GM12878 (cell line): Measurements from ENCODE around the gene SEC14L6. TPM values are rescaled to one million over a fixed set of nuclear protein-coding genes. Genes with fewer than 3 reads are reported as not detected.
A peak's percentile ranks its signal among the peaks of the same experiment; 100 is the strongest.

ENCODE experiments used
- ATAC-seq: fragments of 200-7000 bp; cut with Tn5 transposase; 3 replicates; pipeline ENCODE4 v1.9.1; 2020; ENCODE audit warnings: mild to moderate bottlenecking, moderate library complexity
- BruUV-seq: library from RNA; stranded (reverse); fragments of 400-500 nt; replicated peaks from 2 replicates; lab custom pipeline; 2021; lab: Mats Ljungman, UMichigan
- CTCF ChIA-PET: fragments of 300-600 bp; sonication (Branson Sonifier 250); formaldehyde crosslinking; extraction: SDS; loops from one replicate; lab custom pipeline; 2021; ENCODE audit warnings: inconsistent platforms; lab: Yijun Ruan, JAX
- POLR2A ChIA-PET: fragments of 350-600 bp; formaldehyde crosslinking; extraction: SDS; loops from one replicate; lab custom pipeline; 2021; ENCODE audit warnings: inconsistent platforms; lab: Charles Lee
- RAD21 ChIA-PET: fragments of 300-600 bp; sonication (Branson Sonifier 250); formaldehyde crosslinking; loops from one replicate; lab custom pipeline; 2023; ENCODE audit warnings: antibody characterized with exemption; ENCODE audit not compliant: unreplicated experiment; lab: Charles Lee
- SMC1A ChIA-PET: fragments of 300-600 bp; sonication (Branson Sonifier 250); formaldehyde crosslinking; loops from one replicate; lab custom pipeline; 2023; ENCODE audit not compliant: unreplicated experiment, uncharacterized antibody; lab: Charles Lee
- DNase-seq: peaks from one replicate; pipeline ENCODE4 v3.0.0-alpha.2; 2011; ENCODE audit warnings: low read depth, low spot score
- FAIRE-seq: peaks from 3 replicates; lab custom pipeline; 2011; peaks lifted over from hg19 to GRCh38; lab: Jason Lieb, UNC
- H2AFZ ChIP-seq: 2 replicates; pipeline ENCODE4 v1.6.0; 2011; ENCODE audit warnings: low read depth, low read length, control low read depth; ENCODE audit not compliant: control insufficient read depth
- H3K27ac ChIP-seq: 2 replicates; pipeline ENCODE4 v1.5.1; 2011; ENCODE audit warnings: control low read depth; ENCODE audit not compliant: control insufficient read depth, insufficient read depth
- H3K27me3 ChIP-seq, 2 experiments: replicated peaks in 1 of 2; 2 replicates each; pipeline versions ENCODE4 v1.6.0 to v1.6.1; 2011; ENCODE audit warnings: low read length in 1 of 2; ENCODE audit not compliant: control insufficient read depth in 2 of 2, insufficient read depth in 2 of 2
- H3K36me3 ChIP-seq, 2 experiments: 2 replicates each; pipeline ENCODE4 v1.5.1; 2011; ENCODE audit warnings: low read length in 1 of 2; ENCODE audit not compliant: control insufficient read depth in 2 of 2, insufficient read depth in 2 of 2
- H3K4me1 ChIP-seq: 2 replicates; pipeline ENCODE4 v1.6.1; 2011; ENCODE audit warnings: mild to moderate bottlenecking, low read length, moderate library complexity, mixed read lengths; ENCODE audit not compliant: control insufficient read depth, insufficient read depth
- H3K4me2 ChIP-seq: 2 replicates; pipeline ENCODE4 v1.6.0; 2011; ENCODE audit warnings: control low read depth; ENCODE audit not compliant: control insufficient read depth, insufficient read depth
- H3K4me3 ChIP-seq: fragments of 200-600 bp; sonication (generic); 2 replicates; pipeline ENCODE4 v1.5.1; 2016
- H3K79me2 ChIP-seq: 2 replicates; pipeline ENCODE4 v1.6.0; 2011; ENCODE audit warnings: low read length; ENCODE audit not compliant: control insufficient read depth, insufficient read depth
- H3K9ac ChIP-seq: 2 replicates; pipeline ENCODE4 v1.8.0; 2011; ENCODE audit warnings: low read length, control low read depth, mixed read lengths; ENCODE audit not compliant: control insufficient read depth, insufficient read depth
- H3K9me3 ChIP-seq: replicated peaks from 3 replicates; pipeline ENCODE4 v1.5.1; 2011; ENCODE audit warnings: mild to moderate bottlenecking, low read length; ENCODE audit not compliant: control insufficient read depth, insufficient read depth
- H4K20me1 ChIP-seq: 2 replicates; pipeline ENCODE4 v1.6.0; 2011; ENCODE audit not compliant: control insufficient read depth, insufficient read depth
- WGBS: methylation state at CpG from one replicate; pipeline ENCODE4 v1.1.6; 2016; ENCODE audit warnings: low lambda C conversion rate; ENCODE audit not compliant: insufficient replicate concordance, insufficient coverage; ENCODE audit errors: missing lambda C conversion rate; 5-methylcytosine and 5-hydroxymethylcytosine counted together
- in situ Hi-C: fragments of 300-500 bp; cut with MboI; formaldehyde crosslinking; loops from 9 replicates; pipeline ENCODE4 v1.14.3; 2018; ENCODE audit warnings: mixed read lengths
- intact Hi-C: fragments of 100-400 bp; cut with micrococcal nuclease; formaldehyde crosslinking; loops from one replicate; pipeline ENCODE4 v1.14.2; 2022; ENCODE audit not compliant: unreplicated experiment
- polyA plus RNA-seq, 11 experiments: library from polyadenylated mRNA; depleted of rRNA in 4 of 11; unstranded in 6 of 11; stranded (reverse) in 5 of 11; fragments of >200 nt; fragmentation: Nextera tagmentation in 4 of 11; fragmentation: Illumina TruSeq in 1 of 11; extraction: Ambion mirVana in 4 of 11; extraction: Trizol in 1 of 11; gene quantifications; 1 replicate in 1 of 11; 2 replicates in 10 of 11; pipeline versions ENCODE4 v1.2.1 to v1.2.3, GENCODE V29; 2011 to 2016; ENCODE audit warnings: inconsistent platforms in 2 of 11, missing spikeins in 2 of 11, low read depth in 1 of 11
- total RNA-seq, 4 experiments: library from RNA; depleted of rRNA in 3 of 4; stranded (reverse); fragments of >200 nt in 3 of 4; fragmentation: Illumina TruSeq in 1 of 4; extraction: Trizol in 1 of 4; gene quantifications; 2 replicates each; pipeline versions ENCODE4 v1.2.1 to v1.2.3, GENCODE V29; 2013 to 2021
- TF ChIP-seq, protein P1 (sequence below): fragments of 450-650 bp; IDR thresholded peaks from 2 replicates; pipeline ENCODE4 v1.6.1; 2017; ENCODE audit warnings: low read depth, mild to moderate bottlenecking, moderate library complexity
- TF ChIP-seq, protein P2 (sequence below), 3 experiments: IDR thresholded peaks in 2 of 3; conservative IDR thresholded peaks in 1 of 3; 2 replicates each; pipeline ENCODE4 v1.5.1; 2011; ENCODE audit warnings: low read depth in 3 of 3, low read length in 3 of 3, mild to moderate bottlenecking in 3 of 3, control low read depth in 2 of 3, moderate library complexity in 2 of 3, inconsistent platforms in 1 of 3, mixed read lengths in 1 of 3; ENCODE audit not compliant: control insufficient read depth in 2 of 3, insufficient read depth in 1 of 3; ENCODE audit errors: extremely low read depth in 1 of 3

SEC14L6 gene
- total and polyA plus RNA-seq, 10 of the 15 experiments (the other 5 are each of a cell fraction or from before 2014, with no cell fraction given), result not detected

DNA sequence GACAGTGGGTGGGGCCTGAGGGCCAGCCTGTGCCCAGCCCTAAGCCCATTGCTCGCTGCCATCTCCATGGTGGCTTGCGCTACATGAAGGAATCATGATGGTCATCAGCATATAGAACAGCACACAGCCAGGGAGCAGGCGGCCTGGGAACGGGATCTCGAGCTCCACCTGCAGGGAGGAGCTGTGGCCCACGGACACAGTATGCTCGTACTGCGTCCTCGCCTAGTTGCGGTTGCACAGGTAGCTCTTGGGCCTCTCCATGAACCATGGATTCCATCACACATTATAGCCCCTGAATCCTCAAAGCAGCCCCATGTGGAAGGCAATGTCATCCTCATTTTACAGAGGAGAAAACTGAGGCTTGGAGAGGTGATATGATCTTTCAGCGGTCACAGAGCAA lies 56.1 kb downstream of the SEC14L6 start:
- H3K79me2 ChIP-seq, result no peaks in the 10 kb centered on the region
- CTCF ChIA-PET, result interaction anchor here (0.9 to 2.0 kb wide), 5 partner anchors 20 to 264 kb away, joined by 3 to 9 read pairs (median 3); partner anchors contain the start of gene RNF215
- no peak overlapping the region for H3K27ac ChIP-seq
- no peaks in the 10 kb centered on the region for H3K36me3 ChIP-seq
- intact Hi-C loops, result no loop called here
- TF ChIP-seq, protein P1, sequence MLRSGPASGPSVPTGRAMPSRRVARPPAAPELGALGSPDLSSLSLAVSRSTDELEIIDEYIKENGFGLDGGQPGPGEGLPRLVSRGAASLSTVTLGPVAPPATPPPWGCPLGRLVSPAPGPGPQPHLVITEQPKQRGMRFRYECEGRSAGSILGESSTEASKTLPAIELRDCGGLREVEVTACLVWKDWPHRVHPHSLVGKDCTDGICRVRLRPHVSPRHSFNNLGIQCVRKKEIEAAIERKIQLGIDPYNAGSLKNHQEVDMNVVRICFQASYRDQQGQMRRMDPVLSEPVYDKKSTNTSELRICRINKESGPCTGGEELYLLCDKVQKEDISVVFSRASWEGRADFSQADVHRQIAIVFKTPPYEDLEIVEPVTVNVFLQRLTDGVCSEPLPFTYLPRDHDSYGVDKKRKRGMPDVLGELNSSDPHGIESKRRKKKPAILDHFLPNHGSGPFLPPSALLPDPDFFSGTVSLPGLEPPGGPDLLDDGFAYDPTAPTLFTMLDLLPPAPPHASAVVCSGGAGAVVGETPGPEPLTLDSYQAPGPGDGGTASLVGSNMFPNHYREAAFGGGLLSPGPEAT, result no peak
- TF ChIP-seq, protein P2, sequence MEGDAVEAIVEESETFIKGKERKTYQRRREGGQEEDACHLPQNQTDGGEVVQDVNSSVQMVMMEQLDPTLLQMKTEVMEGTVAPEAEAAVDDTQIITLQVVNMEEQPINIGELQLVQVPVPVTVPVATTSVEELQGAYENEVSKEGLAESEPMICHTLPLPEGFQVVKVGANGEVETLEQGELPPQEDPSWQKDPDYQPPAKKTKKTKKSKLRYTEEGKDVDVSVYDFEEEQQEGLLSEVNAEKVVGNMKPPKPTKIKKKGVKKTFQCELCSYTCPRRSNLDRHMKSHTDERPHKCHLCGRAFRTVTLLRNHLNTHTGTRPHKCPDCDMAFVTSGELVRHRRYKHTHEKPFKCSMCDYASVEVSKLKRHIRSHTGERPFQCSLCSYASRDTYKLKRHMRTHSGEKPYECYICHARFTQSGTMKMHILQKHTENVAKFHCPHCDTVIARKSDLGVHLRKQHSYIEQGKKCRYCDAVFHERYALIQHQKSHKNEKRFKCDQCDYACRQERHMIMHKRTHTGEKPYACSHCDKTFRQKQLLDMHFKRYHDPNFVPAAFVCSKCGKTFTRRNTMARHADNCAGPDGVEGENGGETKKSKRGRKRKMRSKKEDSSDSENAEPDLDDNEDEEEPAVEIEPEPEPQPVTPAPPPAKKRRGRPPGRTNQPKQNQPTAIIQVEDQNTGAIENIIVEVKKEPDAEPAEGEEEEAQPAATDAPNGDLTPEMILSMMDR (IDR thresholded peaks at IDR 0.05 in 2 of 3, conservative IDR thresholded peaks at IDR 0.05 in 1 of 3; ENCODE audit: control insufficient read depth in 2 of 3, extremely low read depth in 1 of 3, insufficient read depth in 1 of 3, low read depth in 3 of 3, low read length in 3 of 3), result peak in 1 of 3 experiments; percentile 15; a peak in 1 of 6 replicates
- TF ChIP-seq, all 136 proteins: peak for 1
- H3K27me3 ChIP-seq, result no peaks in the 10 kb centered on the region; a peak in 2 of 4 replicates
- no peaks in the 10 kb centered on the region; the same call in 1 of the 2 replicates for H3K4me1 ChIP-seq
- H2AFZ ChIP-seq, result no peak overlapping the region
- no peak overlapping the region for H3K4me2 ChIP-seq
- no peak for DNase-seq
- ChIA-PET SMC1A (no interaction called here), RAD21 (interaction anchor here (1.1 kb wide), 1 partner anchor 202 kb away, joined by 3 read pairs; no protein-coding TSS in a partner anchor), POLR2A (no interaction called here)
- H3K4me3 ChIP-seq, result no peak overlapping the region
- no peak for ATAC-seq
- no peak overlapping the region for H3K9ac ChIP-seq
- no peaks in the 10 kb centered on the region for H4K20me1 ChIP-seq
- no peaks in the 10 kb centered on the region for H3K9me3 ChIP-seq
- BruUV-seq, result no TSS peak
- in situ Hi-C loops, result no loop called here
- WGBS, result 13% methylated on average over 11 of the region's 11 CpGs
- no peak for FAIRE-seq
